ENCODE measurements around the gene GPR156.

GPR156 gene

GRCh38 chr3:120192159-120192558, 92.9 kb downstream of the GPR156 start:
- DNase-seq = no peak

DNA sequence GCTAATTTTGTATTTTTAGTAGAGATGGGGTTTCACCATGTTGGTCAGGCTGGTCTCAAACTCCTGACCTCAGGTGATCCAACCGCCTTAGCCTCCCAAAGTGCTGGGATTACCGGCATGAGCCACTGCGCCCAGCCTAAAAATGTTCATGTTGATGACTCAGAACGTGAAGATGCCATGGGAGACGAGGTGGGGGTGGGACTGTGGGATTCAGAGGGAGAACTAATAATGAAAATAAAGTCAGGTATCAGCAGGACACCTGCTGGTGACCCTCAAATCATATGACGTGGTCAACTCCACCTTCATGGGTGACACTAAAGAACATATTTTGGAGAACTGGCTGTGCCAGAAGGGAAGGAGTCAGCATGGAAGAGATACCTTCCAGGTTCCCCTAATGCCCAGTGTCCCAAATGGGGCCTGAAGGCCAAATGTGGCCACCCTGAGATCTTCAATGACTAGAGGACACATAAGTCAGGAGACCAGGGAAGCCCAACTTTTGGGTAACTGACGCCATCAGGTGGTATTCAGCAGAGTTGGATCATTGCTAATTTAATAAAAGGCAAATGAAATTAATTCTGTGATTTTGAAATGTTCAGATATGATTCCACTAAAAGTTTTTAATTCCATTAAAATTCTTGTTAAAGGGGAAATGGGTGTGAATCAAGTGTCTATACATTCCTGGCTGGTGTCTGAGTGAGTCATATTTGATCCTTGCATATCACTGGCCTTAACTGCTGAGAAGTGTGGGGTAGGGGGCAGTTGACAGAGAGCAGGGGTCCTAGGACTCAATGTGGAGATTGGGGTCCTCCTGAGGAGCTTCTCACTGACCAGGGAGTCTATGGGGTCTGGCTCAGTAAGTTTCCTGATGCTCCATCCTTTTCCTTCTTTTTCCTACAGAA, 102.2 kb downstream of the GPR156 start:
- DNase-seq = peak; percentile 55

DNA sequence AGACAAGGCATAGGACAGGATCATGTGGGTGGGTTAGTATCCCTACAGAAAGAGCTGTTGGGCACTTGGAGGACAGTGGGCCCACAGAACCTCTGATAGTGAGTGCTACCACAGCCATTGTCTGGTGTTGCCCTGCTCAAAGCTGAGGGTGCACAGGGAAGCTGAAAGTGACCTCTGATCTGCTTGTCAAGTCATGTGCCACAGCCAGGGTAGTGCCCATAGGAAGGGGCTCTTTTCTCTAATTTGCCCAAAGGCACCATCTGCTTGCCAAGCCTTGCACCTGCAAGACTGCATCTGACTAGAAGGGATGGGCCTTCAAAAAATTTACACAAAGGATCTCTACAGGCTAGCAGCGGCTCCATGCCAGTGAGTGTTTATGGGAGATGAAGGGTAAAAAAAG, 103.4 kb downstream of the GPR156 start:
- peak; percentile 83 for DNase-seq

GRCh38 chr3:120180731-120181412, 104.2 kb downstream of the GPR156 start:
- DNase-seq = no peak

DNA sequence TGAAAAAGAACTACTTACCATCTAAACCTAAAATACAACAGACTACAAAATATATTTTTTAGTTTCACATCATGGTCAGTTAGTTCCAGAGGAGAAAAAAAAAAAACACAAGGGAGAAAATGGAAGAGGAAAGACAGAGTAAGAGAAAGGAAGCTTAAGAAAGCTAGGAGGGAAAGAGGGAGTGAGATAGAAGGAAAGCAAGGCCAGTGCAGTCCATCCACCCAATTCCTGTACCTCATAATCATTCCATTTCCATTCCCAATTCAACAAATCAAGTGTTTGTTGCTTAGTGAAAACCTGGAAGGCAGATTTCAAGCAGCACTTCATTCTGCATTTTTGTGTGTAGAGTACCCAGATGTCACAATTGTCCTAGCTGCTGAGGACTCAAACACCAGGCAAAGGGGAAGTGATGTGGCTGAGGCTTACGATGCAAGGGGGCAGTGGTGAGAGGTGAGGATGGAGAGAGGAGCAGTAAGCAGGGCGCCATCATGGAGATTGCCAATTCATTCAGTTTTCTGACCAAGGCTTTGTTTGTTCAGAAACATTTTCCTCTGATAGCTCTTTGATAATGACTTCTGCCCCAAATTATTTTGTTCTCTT, 107.2 kb downstream of the GPR156 start:
- DNase-seq = no peak

DNA sequence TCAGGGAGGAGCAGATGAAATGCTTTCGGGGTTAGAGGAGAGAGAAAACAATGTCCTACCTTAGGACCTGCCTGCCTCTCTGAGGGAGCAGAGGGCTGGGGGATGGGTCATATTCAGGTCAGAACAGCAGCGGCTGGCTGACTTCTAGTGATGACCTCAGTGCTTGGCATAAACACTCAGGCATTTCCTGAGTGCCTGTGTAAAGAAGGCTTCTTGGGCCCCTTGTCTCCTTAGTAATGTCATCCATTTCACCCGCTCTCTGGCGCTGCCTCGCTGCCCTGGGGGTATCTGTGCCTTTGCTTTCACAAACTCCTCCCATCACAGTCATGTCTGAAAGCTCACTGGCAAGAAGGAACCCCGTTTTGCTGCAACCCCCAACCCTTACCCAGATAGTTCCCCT, 107.9 kb downstream of the GPR156 start:
- DNase-seq = peak; percentile 8

DNA sequence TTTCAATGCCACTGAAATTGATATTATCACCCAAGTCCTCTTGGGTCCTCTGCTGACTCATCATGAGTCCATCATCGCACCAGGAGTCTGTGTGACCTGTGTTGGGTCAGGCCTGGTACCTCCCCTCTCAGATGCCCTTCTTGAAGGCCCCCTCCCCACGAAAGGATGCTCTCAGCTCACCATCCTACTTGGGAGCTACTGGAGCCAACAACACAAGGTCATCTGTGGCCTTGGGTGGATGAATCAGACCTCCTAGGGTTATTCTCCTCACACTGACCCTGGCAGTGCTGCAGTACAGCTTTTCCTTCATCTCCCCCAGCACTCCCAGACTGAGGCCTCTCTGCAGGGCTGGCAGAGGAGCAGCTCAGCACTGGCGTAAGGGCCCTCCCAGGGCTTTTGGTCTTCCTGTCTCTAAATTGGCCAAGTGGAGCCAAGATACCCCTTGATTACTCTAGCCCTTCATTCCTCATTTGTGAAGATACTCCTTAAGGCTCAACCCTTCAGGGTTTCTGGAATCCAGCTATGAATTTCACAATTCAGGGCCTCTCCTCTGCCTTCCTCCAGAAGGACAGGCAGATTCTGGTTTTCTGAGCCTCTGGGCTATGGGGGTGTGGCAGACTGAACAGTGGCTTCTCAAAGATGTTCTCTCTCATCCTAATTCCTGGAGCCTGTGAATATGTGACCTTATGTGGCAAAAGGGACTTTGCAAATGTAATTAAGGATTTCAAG, 110.0 kb downstream of the GPR156 start:
- DNase-seq = no peak

GRCh38 chr3:120173056-120173675, 111.9 kb downstream of the GPR156 start:
- DNase-seq = no peak

GRCh38 chr3:120172070-120172469, 113.0 kb downstream of the GPR156 start:
- no peak for DNase-seq

DNA sequence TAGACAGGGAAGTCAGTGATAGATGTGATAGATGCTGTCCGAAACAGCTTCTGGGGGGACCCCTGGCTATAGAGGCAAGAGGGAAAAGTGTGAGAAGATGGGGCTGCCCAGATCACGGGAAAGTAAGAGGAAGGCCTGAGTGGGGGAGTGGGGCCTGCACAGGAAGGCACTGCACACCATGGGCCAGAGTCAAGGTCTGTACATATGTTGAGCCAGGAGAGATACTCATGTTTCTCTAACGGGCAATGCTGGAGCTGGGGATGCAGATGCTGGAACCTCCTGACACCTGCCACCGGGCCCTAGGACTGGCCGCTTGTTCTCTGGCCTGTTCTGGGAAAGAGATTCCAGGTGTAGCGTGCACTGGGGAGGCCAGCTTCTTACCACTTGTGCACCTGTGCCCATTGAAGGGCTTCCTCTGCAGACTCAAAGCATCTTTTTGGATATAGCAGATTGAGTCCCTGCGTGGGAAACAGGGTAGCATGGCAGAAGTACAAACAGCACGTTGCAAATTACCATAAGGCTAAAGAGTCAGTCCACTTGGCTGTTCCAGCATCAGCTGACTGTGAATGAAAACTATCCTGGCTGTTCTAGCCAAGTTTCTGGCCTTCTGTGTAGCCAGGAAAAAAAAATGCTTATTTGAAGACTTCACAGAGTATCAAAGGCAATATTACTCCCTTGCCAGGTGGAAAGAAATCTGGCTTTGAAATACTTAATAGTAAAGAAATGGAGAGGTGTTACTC, 113.7 kb downstream of the GPR156 start:
- no peak for DNase-seq

GRCh38 chr3:120170223-120170622, 114.8 kb downstream of the GPR156 start:
- DNase-seq = peak; percentile 49

DNA sequence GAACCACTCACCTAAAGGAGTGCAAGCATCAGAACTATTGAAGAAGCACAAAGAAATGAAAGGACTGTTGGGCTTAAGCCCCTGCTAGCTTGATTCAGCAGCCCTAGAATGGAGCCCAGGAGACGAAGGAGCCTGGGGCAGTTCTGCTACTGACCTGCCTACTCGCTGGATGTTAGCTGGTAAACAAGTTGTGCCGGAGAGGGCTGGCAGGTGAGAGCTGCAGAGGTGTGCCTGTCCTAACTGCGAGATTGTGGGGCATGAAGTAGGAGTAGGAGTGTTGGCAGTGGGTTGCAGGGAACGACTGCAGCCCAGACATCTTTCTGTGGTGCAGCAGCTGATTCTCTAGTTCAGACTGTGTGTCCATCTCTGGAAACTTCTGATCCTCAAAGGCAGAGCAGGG, 115.6 kb downstream of the GPR156 start:
- DNase-seq = no peak

DNA sequence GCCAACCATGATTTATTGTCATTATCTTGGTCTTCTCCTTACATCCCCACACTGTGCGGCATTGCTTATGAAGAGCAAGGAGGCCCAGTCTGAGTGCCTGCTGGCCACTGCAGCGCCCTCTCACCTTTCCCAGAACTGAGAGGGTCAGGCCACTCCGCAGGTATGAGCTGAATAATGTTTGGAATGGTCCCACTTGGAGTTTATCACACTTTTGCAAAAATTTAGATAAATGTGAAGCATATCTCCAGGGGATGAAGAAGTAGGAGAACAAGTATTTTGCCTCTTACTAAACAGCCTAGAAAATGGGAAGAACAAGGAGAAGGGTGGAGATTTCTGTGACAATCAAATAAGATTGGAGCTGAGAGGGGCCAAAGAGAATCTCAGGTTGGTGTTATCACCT, 116.4 kb downstream of the GPR156 start:
- no peak for DNase-seq

DNA sequence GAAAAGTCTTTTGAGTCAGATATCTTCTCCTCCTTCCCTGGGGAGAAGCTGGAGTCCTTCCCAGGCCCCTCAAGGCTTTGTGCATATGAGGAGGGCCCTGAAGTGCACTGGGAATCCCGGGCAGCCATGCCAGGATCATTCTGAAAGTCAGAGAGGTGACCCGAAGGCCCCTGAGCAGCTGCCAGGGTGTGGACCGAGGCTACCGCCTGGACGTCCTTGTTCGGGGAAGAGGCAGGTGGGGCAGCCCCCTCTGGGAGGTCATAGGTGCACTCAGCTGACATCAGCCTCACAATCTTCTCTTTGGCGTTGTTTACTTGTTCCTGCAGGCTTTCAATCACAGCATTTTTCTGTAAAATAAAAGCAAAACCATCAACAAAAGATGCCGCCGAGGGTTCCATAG, 117.0 kb downstream of the GPR156 start:
- no peak for DNase-seq

DNA sequence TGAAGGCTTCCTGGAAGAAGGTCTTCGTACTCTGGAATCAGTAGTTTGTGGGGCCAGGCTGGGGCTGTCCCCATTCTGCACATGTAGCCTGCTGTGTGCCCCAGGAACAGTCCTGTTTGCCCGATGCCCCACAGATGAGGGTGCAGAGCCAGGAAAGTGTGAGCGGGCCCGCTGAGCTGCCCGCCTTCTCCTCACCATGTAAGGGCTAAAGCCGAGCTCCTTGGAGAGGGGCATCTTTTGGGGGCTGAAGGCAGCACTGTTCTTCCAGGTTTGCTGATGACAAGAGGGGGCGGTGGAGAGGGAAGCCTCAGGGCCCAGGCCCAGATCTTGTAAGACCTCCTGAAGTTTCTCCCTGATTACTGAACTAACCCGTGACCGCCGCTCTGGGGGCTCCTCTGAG, 117.5 kb downstream of the GPR156 start:
- DNase-seq = no peak

DNA sequence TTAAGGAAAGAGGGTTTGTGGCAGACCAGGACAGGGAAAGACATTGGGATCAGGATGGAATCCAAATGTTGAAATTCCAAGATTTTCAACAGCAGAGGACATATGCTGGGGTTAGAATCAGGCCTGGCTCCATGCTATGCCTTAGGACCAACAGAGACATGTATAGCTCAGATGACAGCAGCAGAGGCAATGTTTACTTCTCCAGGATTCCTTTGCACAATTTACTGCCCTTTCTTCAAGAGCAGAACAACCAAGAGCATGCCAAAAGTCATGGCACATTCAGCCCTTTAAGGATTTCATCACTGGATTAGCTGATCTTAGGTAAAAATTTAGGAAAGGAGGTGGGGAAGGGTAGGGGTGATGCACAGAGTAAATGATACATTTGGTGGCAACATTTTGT, 121.2 kb downstream of the GPR156 start:
- no peak for DNase-seq

GRCh38 chr3:120163026-120163425, 122.0 kb downstream of the GPR156 start:
- DNase-seq = no peak

DNA sequence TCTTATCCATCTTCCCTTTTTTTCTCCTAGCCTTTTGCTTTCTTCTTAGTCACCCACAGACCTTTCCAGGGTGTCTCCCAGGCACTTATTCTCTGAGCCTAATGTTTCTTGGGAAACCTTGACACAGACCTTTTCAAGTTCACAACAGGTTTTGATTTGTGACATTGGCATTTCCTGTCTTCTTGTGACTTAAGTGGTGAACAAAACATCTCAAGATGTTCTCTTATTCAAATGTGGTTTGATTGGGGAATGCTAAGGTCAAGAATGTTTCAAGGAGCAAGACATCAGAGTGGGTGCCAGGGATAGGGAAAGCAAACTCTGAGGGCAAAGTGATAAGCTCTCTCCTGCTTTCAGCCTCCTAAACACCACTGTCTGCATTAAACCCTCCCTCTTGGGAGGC, 122.6 kb downstream of the GPR156 start:
- DNase-seq = no peak

DNA sequence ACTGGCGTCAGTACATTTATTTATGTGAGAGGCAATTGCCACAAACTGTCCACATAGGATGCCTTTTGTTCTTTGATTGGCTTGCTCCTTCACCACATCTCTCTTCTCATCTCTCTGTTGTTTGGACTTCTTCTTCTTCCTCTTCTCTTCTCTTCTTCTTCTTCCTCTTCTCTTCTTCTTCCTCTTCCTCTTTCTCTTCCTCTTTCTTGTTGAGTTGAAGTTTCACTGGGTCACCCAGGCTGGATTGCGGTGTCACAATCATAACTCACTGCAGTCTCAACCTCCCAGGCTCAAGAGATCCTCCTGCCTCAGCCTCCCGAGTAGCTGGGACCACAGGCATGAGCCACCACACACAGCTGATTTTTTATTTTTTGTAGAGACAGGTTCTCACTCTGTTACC, 123.1 kb downstream of the GPR156 start:
- DNase-seq = no peak

DNA sequence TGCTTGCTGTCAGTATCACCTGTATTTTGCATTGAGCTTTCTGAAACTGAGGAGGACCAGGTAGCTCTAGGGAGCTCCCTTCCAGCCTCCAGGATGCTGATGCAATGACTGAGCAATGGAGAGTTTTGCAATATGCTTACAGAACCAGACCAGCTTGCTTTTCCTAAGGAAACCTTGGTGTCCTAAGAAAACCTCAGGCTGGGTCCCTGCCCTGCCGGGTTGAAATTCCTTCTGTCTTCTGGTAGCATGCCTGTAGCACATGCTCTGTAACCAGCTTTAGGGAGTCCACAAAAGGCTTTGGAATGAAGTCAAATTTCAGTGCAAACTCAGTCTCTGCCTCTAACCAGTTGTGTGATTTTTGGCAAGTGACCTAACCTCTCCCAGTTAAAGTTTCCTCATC, 125.0 kb downstream of the GPR156 start:
- DNase-seq = no peak

DNA sequence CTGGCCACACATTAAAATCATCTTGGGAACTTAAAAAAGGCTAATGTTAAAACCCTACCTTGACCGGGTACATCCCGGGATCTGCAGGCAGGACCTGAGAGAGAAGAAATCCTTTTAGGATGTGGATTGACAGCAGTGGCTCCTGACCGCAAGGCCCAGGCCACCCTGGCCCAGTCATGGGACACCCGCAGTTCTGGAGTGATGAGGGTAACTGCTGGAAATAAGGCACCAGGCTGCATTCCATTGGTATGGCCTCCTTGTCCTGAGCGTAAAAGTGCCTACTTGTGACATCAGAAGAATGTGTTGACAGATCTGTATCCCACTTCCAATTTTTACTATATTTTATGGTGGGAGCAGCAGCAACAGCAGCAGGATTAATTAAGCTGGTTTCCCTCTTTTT, 127.3 kb downstream of the GPR156 start:
- no peak for DNase-seq

DNA sequence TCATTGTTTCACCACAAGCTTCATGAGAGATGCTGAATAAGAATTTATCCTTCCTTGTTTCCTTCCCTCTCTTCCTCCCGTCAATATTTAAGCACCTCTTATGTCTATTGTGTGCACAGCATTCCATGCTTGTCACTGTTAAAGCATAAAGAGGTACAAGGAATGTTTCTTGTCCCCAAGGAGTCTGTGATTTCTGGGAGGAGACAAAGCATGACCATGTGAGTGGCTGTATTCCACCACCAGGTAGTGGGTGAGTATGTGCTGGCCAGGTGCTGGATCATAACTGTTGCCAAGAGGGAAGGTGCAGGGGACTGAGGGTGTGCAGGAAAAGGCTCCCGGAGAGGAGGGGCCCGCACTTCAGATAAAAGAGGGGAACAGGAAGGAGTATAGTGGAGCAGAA, 127.9 kb downstream of the GPR156 start:
- DNase-seq = no peak

Data from COR-L47 (cell line).